MCF 10A (cell line): ENCODE data around the gene ACOT7. TPM values are rescaled to one million over a fixed set of nuclear protein-coding genes. Genes with fewer than 3 reads are reported as not detected.

Experiments used
- BruUV-seq: library from RNA; stranded (reverse); fragments of 400-500 nt; replicated peaks from 2 replicates; lab custom pipeline; 2021; lab: Mats Ljungman, UMichigan
- CTCF ChIA-PET: fragments of 300-600 bp; sonication (Branson Sonifier 250); formaldehyde crosslinking; extraction: SDS; loops from one replicate; lab custom pipeline; 2021; ENCODE audit warnings: antibody characterized with exemption, inconsistent platforms; lab: Yijun Ruan, JAX
- POLR2A ChIA-PET: fragments of 300-600, 350-650 bp; sonication (Branson Sonifier 250); formaldehyde crosslinking; extraction: SDS; loops from one replicate; lab custom pipeline; 2020; ENCODE audit warnings: antibody characterized with exemption, inconsistent platforms; lab: Yijun Ruan, JAX
- DNase-seq: peaks from one replicate; pipeline ENCODE4 v3.0.0-alpha.2; 2018; ENCODE audit not compliant: unreplicated experiment
- H3K27ac Mint-ChIP-seq: one replicate; pipeline ENCODE4 v1.8.0; 2022; ENCODE audit warnings: mild to moderate bottlenecking, low read depth, mixed read lengths; ENCODE audit not compliant: unreplicated experiment
- H3K27me3 Mint-ChIP-seq: one replicate; pipeline ENCODE4 v1.8.0; 2022; ENCODE audit warnings: mixed read lengths; ENCODE audit not compliant: insufficient read depth, unreplicated experiment
- H3K36me3 Mint-ChIP-seq: one replicate; pipeline ENCODE4 v1.8.0; 2022; ENCODE audit warnings: mild to moderate bottlenecking, moderate library complexity, mixed read lengths; ENCODE audit not compliant: insufficient read depth, unreplicated experiment
- H3K4me1 Mint-ChIP-seq: one replicate; pipeline ENCODE4 v1.8.0; 2022; ENCODE audit warnings: mixed read lengths; ENCODE audit not compliant: insufficient read depth, unreplicated experiment
- H3K4me3 Mint-ChIP-seq: one replicate; pipeline ENCODE4 v1.8.0; 2022; ENCODE audit warnings: mild to moderate bottlenecking, moderate library complexity, mixed read lengths; ENCODE audit not compliant: unreplicated experiment
- H3K9me3 Mint-ChIP-seq: one replicate; pipeline ENCODE4 v1.8.0; 2022; ENCODE audit warnings: mixed read lengths; ENCODE audit not compliant: unreplicated experiment
- intact Hi-C: fragments of 100-400 bp; cut with micrococcal nuclease; formaldehyde crosslinking; loops from 2 replicates; pipeline ENCODE4 v1.14.1; 2022
- total RNA-seq: library from RNA; stranded (reverse); gene quantifications from 2 replicates; pipeline ENCODE4 v1.2.3, GENCODE V29; 2022
- TF ChIP-seq, protein P1 (sequence below): fragments of 200-600 bp; IDR thresholded peaks from one replicate; pipeline ENCODE4 v1.8.0; 2022; ENCODE audit warnings: antibody characterized with exemption, mild to moderate bottlenecking; ENCODE audit not compliant: unreplicated experiment

Gene ACOT7
- total RNA-seq, 1 experiment from 2014 or later = 117 TPM

DNA sequence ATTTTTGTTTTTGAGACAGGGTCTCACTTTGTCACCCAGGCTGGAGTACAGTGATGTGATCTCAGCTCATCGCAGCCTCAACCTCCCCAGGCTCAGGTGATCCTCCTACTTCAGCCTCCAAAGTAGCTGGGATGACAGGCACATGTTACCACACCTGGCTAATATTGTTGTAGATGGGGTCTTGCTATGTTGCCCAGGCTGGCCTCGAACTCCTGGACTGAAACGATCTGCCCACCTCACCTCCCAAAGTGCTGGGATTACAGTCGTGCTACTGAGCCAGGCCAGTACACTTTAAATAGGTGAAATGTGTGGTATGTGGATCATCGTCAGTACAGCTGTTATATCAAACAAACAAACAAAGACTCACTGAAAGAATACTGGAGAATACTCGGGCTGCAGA lies 97.7 kb downstream of the ACOT7 start:
- POLR2A ChIA-PET = no interaction called here
- Mint-ChIP-seq H3K4me1 (peaks cover 27% of the 10 kb centered on the region), H3K9me3 (no peaks in the 10 kb centered on the region), H3K4me3 (no peak overlapping the region), H3K27me3 (no peaks in the 10 kb centered on the region), H3K27ac (no peak overlapping the region), H3K36me3 (peaks cover 40% of the 10 kb centered on the region)
- BruUV-seq = no TSS peak
- DNase-seq = no peak
- TF ChIP-seq, protein P1, sequence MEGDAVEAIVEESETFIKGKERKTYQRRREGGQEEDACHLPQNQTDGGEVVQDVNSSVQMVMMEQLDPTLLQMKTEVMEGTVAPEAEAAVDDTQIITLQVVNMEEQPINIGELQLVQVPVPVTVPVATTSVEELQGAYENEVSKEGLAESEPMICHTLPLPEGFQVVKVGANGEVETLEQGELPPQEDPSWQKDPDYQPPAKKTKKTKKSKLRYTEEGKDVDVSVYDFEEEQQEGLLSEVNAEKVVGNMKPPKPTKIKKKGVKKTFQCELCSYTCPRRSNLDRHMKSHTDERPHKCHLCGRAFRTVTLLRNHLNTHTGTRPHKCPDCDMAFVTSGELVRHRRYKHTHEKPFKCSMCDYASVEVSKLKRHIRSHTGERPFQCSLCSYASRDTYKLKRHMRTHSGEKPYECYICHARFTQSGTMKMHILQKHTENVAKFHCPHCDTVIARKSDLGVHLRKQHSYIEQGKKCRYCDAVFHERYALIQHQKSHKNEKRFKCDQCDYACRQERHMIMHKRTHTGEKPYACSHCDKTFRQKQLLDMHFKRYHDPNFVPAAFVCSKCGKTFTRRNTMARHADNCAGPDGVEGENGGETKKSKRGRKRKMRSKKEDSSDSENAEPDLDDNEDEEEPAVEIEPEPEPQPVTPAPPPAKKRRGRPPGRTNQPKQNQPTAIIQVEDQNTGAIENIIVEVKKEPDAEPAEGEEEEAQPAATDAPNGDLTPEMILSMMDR = no peak
- CTCF ChIA-PET = no interaction called here
- intact Hi-C loops = no loop called here

DNA sequence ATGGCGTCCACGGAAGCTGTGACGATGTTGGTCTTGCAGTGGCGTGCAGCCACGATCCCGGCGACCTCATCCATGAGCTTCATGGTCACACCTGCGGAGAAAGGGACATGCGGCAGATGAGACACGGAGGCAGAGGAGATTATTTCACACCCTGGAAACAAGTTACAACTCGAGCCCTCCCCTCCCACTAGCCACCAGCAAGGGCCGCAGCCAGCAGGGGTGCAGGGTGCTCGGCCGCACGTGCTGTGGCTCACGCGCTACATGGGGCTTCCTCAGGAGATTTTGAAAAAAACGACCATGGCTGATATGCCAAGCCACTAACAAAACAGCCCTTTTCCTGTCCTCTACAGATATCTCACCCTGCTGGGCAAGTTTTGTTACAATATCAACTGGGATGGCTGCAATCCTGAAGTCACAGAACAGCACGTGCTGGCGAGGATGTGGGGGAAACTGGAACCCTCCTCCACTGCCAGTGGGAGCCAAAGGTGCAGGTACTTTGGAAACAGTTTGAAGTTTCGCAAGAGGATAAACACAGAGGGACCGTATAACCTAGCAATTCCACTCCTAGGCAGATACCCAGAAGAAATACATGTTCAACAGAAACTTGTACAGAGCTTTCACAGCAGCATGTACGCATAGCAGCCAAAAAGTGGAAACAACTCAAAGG lies 98.5 kb downstream of the ACOT7 start:
- Mint-ChIP-seq H3K36me3 (peaks cover 40% of the 10 kb centered on the region), H3K27me3 (no peaks in the 10 kb centered on the region), H3K27ac (no peak overlapping the region), H3K4me3 (no peak overlapping the region), H3K9me3 (no peaks in the 10 kb centered on the region), H3K4me1 (peaks cover 18% of the 10 kb centered on the region)
- intact Hi-C loops = no loop called here
- TF ChIP-seq, protein P1 = no peak
- ChIA-PET CTCF (interaction anchor here (0.5 to 1.7 kb wide), 3 partner anchors 15 to 104 kb away, joined by 3 to 5 read pairs (median 4); no protein-coding TSS in a partner anchor), POLR2A (no interaction called here)
- DNase-seq = no peak
- BruUV-seq = no TSS peak

DNA sequence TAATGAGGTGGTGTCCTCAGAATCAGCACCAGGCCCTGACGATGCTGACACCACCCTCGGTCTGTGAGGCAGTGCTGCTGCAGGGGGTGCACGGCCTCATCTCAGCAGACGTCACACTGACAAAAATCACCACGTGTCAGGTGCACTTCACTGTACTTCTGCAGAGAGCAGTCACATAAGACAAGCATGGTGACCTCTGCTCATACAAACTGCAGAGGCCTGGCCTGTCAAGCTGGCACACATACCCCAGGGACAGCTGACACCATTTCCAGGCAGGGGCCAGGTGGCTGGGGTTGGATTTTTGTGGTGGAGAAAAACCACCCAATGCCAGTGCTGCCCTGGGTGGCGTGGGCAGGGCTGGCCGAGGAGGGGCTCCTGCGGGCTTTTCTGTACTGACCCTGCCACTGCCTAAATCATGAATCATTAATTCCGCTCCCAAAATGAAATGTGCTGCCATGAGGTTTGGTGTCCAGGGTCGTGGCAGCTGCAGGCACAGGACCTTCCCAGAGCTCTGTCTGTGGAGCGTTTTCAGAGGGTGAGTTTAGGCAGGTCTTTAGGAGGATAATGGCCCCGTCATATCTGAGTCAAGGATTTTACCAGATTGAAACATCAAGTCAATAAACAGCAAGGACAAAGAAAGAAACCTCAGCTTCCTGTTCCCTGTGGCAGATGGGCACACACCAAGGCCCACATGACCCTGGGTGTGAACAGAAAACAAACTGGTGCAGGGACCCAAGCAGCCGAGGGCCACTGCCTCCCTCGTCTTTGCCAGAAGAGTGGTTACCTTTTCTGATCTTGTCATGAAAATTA lies 99.3 kb downstream of the ACOT7 start:
- DNase-seq = no peak
- H3K27ac Mint-ChIP-seq = no peak overlapping the region
- intact Hi-C loops = no loop called here
- H3K27me3 Mint-ChIP-seq = no peaks in the 10 kb centered on the region
- H3K36me3 Mint-ChIP-seq = peaks cover 40% of the 10 kb centered on the region
- POLR2A ChIA-PET = no interaction called here
- BruUV-seq = no TSS peak
- H3K4me1 Mint-ChIP-seq = peaks cover 11% of the 10 kb centered on the region
- no peaks in the 10 kb centered on the region for H3K9me3 Mint-ChIP-seq
- CTCF ChIA-PET = interaction anchor here (0.5 to 1.7 kb wide), 3 partner anchors 14 to 104 kb away, joined by 3 to 5 read pairs (median 4); no protein-coding TSS in a partner anchor
- TF ChIP-seq, protein P1 = no peak
- H3K4me3 Mint-ChIP-seq = no peak overlapping the region

DNA sequence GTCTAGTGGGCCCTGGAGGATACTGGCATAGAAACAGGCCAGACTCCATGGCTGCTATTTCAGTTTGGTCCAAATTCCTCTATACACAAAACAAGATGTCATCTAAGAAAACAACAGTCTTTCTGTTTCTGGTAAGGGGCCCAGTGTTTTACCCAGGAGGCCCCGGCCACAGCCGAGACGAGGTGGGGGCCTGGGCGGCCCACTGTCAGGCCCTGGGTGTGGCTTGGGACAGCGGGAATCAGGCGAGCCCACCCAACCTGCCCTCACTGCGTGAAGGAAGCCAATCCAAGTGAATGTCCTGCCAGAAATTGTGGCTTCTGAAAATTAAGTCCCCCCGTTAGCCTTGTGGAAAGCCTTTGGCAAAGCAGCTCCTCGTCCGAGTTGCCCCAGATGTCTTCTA lies 101.5 kb downstream of the ACOT7 start:
- intact Hi-C loops = no loop called here
- BruUV-seq = no TSS peak
- DNase-seq = no peak
- ChIA-PET CTCF (no interaction called here), POLR2A (no interaction called here)
- peaks cover 36% of the 10 kb centered on the region for H3K36me3 Mint-ChIP-seq
- H3K27me3 Mint-ChIP-seq = no peaks in the 10 kb centered on the region
- peaks cover 6% of the 10 kb centered on the region for H3K4me1 Mint-ChIP-seq
- no peak overlapping the region for H3K4me3 Mint-ChIP-seq
- H3K27ac Mint-ChIP-seq = no peak overlapping the region
- TF ChIP-seq, protein P1 = no peak
- no peaks in the 10 kb centered on the region for H3K9me3 Mint-ChIP-seq
